T follicular helper cell (primary cell): Measurements from ENCODE around the gene MACROD1.

Experiments
- DNase-seq: peaks from one replicate; pipeline ENCODE4 v3.0.0-alpha.2; 2020; ENCODE audit warnings: low read depth

Gene MACROD1

DNA sequence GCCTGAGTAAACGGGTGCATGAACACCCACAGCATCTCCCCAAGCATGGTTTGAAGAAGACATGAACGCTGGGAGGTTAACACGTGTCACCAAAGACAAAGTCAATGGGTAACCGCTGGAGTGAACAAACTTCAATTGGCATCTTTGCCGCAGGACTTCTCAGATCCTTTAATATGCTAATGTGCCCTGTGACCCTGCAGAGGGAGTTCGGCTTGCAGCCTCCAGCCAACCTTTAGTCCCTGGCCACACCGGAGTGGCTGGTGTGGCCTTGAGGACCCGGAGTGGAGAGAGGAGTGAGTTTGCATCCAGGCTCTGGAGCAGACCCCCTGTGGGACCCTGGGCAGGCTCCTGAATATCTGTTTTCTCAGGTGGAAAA lies 73.2 kb downstream of the MACROD1 start:
- no peak for DNase-seq

DNA sequence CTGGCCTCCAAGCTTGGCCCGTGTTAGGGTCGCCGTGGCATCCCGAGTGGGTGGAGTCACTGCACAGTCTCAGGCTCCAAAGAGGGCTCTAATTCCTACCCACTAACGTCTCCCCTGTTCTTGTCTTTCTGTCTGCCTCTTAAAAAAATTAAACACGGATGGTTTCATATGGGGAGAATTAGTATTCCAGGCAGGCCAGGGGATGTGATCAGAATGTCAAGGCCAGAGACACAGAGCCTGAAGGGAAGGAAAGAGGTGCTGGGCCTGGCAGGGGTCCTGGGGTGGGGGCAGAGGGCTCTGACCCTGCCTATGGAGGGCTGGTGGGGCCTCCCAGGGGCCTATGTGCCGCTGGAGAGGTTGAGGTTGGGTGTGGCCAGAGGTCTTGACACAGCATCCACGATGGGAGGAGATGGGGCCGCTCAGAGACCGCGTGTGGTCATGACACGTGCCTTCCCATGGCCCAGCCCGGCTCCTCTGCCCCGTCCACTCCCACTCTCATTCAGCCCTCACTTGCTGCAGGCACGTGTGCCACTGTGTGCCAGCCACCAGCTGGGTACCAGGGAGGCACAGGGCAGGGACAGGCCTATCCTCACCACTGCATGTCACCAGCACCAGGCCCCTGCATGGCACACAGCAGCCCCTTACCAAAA lies 73.7 kb downstream of the MACROD1 start:
- no peak for DNase-seq

DNA sequence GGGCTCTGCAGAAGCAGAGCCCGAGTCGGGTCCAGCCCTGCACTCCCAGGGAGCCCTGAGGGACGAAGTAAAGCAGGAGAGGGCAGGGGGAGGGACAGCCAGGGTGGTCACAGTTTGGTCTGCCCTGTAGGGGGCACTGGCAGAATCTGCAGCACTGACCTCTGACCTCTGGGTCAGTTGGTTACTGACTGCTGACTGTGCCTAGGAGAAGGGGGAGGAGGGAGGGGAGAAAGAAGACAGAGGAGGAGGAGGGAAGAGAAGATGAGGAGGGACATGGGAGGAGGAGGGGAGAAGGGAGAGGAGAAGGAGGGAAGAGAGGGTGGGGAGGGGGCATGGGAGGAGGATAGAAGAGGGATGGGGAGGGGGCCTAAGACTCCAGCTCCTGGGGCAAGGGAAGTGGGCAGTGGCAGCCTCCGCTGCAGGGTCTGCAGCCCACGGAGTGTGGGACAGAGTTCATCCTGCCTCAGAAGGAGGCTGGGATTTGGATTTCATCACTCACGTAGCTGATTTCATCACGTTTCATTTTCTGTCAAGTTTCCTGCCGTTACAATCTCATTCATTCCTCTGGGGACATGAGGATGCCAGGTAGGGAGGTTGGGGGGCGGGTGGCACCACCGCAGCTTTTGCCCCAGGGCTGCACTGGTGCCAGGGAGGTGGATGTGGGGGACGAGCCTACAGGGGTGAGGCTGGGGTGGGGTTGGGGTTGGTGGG lies 75.0 kb downstream of the MACROD1 start:
- DNase-seq = no peak

DNA sequence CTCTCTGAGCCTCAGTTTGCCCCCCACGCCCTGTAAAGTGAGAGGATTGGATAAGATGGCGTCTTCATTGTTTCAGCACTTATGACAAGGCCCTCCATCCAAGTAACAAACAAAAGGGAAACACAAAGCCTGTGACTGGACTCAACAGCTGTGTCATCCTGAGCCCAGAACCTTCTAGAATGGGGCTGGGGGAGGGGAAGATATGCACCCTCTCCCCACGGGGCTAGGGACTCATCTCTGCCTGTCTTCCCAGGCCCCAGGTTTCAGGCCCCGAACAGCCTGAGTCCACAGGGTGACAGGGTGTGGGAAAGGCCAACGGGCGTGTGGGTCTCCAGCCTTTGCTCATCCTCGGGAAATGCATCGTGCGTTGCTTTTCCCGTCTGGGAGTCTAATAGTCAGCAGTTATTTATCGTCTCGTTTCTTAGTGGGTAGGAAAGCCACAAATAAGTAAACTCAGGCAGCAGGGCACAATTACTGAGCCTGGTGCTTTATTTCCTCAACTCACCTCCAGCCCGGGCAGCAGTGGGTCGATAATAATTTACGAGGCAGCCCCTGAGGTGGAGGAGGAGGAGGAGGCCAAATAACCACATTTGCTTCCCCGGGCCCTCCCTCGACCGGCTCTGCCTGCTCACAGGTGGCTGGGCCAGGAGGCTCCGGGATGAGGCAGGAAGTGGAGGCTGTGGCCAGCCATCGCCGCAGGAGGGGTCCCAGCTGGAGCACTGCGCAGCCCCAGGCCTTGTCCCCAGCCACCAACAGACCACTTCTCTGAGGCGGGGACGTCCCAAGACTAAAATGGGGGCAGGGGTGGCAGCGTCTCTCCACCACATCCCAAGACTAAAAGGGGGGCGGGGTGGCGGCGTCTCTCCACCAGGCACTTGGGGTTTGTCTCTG lies 75.8 kb downstream of the MACROD1 start:
- DNase-seq = no peak

DNA sequence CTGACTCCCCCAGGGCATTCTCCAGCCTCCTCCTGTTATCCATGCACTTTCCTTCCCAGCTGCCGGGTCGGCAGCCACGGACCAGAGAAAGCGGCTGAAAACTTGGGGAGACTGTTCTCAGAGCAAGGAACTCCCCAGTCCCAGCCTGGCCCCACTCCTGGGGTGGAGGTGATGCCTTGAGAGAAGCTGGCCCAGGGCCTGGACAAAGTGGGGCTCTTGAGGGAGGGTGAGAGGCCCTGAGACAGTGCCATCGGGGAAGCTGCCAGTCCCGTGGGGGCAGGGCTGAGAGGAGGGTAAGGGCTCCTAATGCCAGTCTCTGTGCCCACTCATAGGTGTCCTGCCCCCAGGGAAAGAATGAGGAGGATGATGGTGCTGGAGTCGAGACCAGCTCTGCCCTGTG lies 76.4 kb downstream of the MACROD1 start:
- no peak for DNase-seq

DNA sequence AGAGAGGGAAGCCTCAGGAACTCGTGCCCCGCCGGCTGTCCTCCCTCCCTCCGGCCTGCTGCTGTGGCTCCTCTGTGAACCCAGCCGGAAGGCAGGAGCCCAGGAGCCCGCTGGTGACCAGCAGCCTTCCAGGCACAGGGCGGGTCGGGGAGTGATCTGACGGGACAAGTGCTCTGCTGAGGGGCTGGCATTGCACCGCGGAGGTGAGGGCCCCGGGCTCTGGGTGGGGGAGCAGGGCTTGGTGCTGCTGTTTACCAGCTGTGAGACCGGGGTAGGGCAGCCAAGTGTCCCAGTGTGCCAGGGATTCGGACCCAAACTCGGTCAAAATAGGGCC lies 76.9 kb downstream of the MACROD1 start:
- no peak for DNase-seq

DNA sequence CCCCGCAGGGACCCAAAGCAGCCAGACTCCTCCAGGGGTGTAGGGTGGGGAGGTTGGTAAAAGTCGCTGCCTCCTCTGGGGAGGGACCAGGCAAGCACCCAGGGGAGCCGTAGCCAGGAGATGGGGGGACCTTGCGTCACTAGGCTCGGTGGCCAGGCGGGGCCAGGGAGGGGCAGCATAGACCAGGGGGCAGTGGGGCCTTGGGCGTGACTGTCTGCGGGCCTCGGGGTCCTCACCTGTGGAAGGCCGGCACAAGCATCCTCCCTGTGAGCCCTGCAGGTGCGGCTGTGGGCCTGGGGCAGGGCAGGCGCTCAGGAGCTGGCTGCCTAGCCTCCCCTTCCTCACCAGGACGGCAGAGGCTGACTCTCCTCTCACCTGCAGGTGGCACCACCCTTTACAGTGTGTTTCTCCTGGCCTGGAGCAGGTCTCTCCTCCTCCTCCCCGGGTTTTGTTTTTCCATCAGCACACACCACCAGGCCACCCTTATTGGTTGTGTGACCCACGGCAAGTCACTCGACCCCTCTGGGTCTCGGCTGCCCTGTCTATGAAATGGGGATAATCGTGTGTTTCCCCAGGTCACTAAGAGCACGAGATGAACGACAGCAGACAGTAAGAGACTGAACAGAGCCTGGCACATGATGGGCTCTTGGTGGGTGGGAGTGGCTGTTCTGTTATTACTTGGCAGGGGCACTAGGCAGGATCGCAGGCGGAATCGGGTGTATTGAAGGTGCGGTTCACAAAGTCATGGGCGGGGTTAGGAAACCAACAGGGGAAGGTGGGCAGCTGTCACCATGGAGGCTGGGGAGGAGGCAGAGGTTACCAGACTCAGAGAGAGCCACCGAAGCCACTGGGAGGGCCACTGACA lies 77.5 kb downstream of the MACROD1 start:
- no peak for DNase-seq

DNA sequence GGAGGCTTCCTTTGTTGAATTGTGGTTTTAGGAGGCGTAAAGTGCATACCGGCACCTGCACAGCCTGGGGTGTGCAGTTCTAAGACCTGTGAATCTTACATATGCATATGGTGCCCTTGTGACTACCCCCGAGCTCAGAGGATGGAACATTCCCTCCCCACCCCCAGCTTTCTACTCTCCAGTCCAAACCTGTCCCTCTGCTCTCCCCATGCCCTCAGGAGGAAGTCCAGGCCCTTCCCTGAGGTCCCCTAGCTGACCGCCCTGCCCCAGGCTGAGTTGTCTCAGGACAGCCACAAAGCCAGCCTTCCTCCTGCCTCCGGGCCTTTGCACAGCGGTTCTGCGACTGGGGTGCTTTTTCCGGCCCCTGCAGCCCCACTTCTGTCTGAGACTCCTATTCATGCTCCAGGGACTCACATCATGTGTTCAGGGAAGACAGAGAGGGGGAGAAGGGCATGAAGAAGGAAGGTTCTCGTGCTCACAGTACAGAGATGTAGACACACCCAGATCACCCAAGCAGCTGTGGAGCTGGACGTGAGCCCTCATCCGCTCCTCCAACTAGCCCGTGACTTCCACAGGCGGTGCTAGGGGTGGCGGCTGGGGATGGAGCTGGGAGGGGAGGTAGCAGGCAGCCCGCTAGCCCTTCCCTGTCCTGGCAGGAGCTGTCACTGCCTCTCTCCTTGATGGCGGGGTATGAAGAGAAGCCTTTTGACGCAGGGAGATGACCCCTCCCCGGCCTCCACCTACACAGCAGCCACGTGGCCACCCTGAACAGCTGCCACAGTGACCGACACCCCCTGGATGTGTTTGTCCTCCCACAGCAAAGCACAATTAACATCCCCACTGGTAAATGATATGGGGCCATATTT lies 79.4 kb downstream of the MACROD1 start:
- no peak for DNase-seq

DNA sequence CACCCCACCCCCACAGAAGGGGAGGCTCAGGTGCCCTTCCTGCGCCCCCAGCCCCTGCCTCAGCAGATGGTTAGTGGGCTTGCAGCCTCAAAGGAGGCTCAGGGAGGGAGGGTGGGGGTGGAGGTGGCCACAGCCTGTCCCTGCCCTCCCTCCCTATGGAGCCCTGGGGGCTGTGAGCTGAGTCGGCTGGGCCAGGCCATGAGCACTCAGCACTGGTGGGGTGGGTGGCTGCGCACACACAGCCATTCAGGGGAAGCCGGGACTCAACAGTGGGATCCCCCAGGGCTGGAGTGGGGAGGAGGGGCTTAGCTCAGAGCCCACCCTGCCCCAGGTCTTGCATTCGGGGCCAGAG lies 80.0 kb downstream of the MACROD1 start:
- no peak for DNase-seq

DNA sequence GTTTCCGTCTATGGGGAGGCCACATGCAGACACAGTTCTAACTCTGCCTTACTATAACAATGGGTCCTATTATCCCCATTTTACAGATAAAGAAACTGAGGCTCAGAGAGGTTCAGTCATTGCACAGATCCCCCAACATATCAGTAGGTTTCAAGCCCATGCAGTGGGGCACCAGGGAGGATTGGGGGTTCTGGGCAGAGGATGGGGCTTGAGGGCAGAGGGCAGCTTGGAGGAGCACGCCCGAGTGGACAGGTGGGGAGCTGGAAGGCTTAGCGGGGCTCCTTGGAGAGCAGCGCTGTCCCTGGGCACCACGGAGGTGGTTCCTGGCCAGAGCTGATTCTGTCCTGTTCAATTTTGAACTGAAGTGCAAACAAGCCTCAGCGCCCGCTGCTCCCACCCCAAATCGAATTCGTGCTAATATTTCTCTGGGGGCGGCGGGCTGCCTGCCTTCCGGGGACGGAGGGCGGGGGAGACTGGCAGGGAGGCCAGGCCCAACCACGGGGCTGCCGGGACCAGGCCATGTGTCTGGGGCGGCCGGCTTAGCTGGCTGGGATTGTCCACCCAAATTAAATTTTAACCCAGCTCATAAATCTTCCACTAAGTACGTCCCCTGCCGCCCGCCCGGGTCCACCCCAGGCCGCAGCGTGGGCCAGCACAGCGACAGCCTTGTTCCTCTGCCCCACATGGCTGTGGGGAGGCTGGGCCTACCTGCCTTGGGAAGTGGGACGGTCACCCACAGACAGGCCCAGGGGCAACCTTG lies 80.8 kb downstream of the MACROD1 start:
- DNase-seq = no peak

DNA sequence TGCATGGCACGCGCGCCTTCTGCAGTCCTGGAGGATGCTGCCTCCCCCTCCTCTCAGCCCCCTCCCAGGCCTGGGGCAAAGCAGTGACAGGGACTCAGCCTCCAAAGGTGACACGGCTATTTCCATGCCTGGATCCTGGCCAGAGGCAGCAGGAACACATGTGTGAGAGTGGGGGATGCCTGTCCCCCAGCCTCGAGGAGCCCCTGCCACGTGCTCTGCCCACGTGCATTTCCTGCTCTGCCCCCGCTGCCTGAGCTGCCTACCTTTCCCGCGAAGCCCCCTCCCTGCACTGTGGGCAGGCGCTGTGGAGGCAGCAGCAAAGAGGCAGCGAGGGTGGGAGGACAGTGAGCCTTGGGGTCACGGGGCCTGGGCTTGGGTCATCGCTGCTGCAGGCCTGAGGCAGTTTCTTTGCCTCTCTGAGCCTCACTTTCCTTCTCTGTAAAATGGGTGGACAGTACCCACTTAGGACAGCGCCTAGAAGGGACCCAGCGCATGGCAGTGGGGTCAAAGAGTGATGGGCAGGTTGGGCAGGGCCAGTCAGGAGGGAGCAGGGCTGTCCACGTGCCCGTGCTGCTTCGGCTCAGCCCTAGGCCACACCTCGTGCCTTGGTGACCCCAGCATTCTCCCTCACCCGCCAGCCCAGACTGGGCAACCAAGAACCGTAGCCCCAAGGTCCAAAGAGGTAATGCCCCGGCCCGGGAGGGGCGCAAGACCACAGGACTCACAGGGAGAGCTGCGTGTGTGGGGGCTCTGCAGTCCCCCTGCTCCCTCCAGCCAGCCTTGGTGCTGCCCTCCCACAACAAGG lies 81.6 kb downstream of the MACROD1 start:
- DNase-seq = no peak

DNA sequence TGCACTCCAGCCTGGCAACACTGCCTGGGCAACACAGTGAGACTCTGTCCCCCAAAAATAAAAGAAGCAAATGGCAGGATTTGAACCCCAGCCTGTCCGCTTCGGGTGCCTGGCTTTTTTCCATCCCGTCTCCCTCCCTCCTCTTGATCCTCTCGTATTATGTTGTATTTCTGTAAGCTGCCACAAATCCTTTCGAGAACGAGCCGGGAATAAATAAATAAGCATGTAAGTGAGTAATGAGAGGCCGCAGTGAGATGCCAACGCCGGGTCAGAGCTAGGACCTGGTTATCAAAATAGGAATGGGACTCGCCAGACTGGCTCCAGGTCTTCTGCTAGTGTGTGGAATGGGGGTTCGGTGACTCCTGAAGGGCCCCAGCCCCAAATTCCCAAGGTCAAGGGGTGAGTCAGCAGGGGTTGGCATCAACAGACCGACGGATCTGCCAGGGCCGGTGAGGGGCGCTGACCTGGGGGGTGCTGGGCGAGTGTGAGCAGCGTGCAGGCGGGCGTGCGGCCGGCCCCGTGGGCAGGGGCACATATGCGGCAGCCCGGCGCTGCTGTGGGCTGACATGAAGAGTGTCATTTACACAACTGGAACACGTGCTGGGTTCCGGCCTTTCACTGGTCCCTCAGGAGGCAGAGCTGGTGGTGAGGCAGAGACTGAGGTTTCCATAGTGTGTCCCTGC lies 82.4 kb downstream of the MACROD1 start:
- DNase-seq = no peak

DNA sequence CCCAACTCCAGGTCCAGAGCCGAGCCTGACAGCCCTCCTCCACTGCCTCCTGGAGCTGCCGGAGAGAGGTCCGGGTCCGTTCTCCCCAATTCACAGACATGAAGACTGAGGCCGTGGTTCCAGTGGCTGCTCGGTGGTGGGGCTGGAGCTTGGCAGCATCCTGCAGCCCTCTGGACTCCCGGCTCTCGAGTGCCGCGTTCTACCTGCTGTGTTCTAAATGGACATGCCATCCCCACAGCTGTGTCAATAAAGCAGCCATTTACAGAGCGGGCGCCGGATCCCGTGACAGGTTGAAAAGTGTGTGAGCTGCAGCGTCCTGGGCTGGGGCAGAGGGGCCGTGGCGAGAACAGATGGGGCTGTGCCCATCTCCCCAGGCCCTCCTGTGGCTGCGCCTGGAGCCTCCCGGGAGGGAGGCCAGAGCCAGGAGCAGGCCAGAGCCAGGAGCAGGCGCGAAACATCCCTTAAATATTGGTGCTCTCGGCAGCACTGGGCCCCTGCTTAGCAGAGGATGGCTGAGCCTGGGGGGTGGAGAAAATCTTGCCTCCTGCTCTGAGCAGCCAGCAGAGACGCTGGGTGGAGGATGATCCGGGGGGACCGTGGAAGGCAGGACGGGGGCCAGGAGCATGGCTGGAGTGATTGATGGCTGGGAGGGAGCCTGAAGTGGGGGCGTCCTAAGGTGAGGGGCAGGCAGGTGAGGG lies 84.0 kb downstream of the MACROD1 start:
- no peak for DNase-seq

DNA sequence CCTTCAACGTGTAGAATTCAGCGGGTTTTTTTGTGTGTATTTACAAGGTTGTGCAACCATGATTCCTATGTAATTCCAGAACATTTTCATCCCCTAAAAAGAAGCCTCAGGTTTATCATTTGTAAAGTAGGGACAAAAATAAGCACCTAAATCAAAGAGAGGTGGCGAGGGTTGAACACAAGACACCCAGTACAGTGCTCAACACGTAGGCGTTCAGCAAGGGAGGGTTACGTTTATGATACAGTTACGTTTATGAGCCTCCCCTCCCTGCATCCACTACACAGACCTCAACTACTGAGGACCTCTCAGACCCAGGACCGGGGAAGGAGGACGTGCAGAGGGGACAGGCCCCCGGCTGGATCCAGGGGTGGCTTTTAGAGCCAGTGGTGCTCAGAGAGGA lies 85.5 kb downstream of the MACROD1 start:
- no peak for DNase-seq

DNA sequence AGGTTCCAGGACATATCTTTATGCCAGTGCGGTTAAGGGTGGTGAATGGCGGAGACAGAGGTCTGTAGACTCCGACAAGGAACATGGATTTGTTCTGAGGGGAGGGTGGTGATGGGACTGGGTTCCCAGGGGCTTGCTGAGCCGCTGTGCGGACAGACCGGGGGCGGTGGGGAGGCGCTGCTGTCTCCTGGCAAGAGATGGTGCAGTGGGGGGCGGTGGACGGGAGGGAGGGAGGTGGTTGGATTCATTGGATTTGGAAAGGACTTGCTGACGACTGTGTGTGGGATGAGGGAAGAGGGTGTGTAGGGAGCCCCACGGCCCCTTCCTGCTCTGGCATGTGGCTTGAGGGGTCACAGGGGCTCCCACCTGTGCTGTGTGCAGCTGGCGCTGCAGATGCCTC lies 87.0 kb downstream of the MACROD1 start:
- DNase-seq = no peak

DNA sequence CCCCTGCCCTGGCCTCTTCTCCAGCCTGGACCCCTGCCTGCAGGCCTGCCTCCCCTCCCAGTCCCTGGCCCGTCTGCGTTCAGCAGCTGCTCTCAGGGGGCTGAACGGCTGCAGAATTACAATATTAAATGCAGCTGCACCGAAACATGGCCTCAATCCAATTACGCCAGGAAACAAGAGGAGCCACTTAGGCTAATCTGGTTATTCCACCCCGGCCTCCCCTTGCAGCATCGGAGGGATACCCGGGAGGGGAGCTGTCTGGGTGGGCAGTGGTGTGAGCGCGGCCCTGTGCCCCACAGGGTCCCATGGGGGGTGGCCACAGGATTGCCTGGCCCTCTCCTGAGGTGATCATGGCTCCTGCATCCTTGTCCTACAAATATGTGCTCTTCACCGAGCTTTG lies 87.6 kb downstream of the MACROD1 start:
- DNase-seq = no peak

DNA sequence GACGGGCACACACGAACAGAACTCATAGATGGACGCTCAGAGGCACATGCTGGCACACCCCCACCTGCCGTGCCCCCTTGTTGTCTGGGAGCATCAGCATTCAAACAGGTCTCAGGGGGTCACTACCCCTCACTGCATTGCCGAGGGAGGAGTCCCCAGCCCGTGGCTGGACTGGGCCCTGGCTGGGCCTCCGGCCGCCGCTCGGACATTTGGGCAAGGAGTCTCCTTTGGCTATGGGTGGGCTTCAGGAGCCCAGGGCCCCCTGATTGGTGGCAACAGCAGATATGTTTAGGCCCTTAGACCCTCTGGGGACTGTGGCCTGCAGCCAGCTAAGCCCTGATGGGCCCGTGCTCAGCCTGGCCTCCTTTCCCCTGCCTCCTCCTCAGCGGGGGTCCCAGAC lies 88.3 kb downstream of the MACROD1 start:
- DNase-seq = no peak

DNA sequence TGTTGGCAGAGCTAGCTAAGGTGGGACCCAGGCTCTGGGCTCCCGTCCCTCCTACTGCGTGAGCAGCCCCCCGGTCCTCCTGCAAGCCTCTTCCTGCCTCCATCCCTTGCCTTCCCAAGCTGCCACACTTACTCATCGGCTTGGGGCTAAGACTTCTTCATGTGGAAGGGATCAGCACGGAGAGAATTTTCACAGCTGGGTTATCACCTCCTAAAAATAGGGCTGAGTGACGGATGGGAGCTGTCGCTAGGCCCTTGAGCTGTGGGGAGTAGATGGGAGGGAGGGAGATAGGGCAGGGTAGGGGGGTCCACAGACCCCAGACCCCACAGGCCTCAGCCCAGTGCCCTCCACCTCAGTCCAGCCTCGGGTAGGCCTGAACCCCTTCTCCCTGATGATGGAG lies 89.2 kb downstream of the MACROD1 start:
- no peak for DNase-seq
